Osteocyte (in vitro differentiated cells): ENCODE data around the gene COL4A2. TPM values are rescaled to one million over a fixed set of nuclear protein-coding genes. Genes with fewer than 3 reads are reported as not detected.

Experiments
- DNase-seq: peaks from one replicate; pipeline ENCODE4 v3.0.0; 2021; ENCODE audit warnings: mixed read lengths; ENCODE audit not compliant: unreplicated experiment; ENCODE audit errors: extremely low spot score
- H3K27ac Mint-ChIP-seq: one replicate; pipeline ENCODE4 v1.8.0; 2021; ENCODE audit warnings: mild to moderate bottlenecking, mixed read lengths; ENCODE audit not compliant: unreplicated experiment
- H3K27me3 Mint-ChIP-seq: one replicate; pipeline ENCODE4 v1.8.0; 2021; ENCODE audit warnings: mixed read lengths; ENCODE audit not compliant: unreplicated experiment
- H3K36me3 Mint-ChIP-seq: one replicate; pipeline ENCODE4 v1.8.0; 2021; ENCODE audit warnings: mixed read lengths; ENCODE audit not compliant: unreplicated experiment
- H3K4me1 Mint-ChIP-seq: one replicate; pipeline ENCODE4 v1.8.0; 2021; ENCODE audit warnings: mixed read lengths; ENCODE audit not compliant: unreplicated experiment
- H3K4me3 Mint-ChIP-seq: one replicate; pipeline ENCODE4 v1.8.0; 2021; ENCODE audit warnings: mild to moderate bottlenecking, moderate library complexity, mixed read lengths; ENCODE audit not compliant: unreplicated experiment
- H3K9me3 Mint-ChIP-seq: one replicate; pipeline ENCODE4 v1.8.0; 2021; ENCODE audit warnings: mixed read lengths; ENCODE audit not compliant: unreplicated experiment
- total RNA-seq: library from RNA; stranded (reverse); gene quantifications from 2 replicates; pipeline ENCODE4 v1.2.1, GENCODE V29; 2021
- TF ChIP-seq, protein P1 (sequence below): fragments of 200-600 bp; sonication (generic); IDR thresholded peaks from 2 replicates; pipeline ENCODE4 v1.5.0; 2021; ENCODE audit warnings: antibody characterized with exemption, mild to moderate bottlenecking, moderate library complexity

COL4A2 gene
- total RNA-seq, 1 donor from 2014 or later: 2,001 TPM

DNA sequence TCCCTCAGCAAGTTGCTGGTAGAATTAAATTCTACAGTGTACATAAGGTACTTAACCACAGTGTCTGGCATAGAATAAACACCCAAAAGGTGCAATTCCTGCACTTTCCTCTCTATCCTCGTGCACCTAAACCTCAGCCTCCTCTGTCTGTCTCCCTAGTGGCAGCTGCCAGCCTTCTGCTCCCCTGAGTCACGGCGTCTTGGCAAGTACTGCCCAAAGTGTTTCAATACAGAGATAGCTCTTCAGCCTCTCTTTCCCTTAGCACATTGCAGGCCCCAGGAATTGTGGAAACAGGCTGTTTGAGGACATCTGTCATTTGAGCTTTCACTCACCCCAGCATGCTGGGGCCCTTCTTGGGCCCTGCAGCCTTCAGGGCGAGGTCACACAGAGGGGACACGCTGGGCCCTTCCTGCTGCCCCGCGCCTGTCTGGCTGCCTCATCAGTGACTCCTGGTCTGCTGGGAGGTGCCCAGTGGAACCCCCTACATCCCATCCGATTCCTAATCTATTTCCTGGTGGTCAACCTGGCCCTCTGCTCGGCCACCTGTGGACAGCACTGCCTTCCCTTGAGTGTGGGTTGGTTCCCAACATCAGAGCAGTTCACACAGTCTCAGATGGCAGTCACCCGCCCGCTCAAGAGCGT, 19.3 kb downstream of the COL4A2 start:
- peaks cover 38% of the 10 kb centered on the region for H3K36me3 Mint-ChIP-seq
- no peaks in the 10 kb centered on the region for H3K9me3 Mint-ChIP-seq
- H3K27ac Mint-ChIP-seq: peak overlapping the region; percentile 97
- TF ChIP-seq, protein P1, sequence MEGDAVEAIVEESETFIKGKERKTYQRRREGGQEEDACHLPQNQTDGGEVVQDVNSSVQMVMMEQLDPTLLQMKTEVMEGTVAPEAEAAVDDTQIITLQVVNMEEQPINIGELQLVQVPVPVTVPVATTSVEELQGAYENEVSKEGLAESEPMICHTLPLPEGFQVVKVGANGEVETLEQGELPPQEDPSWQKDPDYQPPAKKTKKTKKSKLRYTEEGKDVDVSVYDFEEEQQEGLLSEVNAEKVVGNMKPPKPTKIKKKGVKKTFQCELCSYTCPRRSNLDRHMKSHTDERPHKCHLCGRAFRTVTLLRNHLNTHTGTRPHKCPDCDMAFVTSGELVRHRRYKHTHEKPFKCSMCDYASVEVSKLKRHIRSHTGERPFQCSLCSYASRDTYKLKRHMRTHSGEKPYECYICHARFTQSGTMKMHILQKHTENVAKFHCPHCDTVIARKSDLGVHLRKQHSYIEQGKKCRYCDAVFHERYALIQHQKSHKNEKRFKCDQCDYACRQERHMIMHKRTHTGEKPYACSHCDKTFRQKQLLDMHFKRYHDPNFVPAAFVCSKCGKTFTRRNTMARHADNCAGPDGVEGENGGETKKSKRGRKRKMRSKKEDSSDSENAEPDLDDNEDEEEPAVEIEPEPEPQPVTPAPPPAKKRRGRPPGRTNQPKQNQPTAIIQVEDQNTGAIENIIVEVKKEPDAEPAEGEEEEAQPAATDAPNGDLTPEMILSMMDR: no peak
- peak overlapping the region; percentile 54 for H3K4me3 Mint-ChIP-seq
- no peak for DNase-seq
- H3K27me3 Mint-ChIP-seq: no peaks in the 10 kb centered on the region
- peaks cover 100% of the 10 kb centered on the region for H3K4me1 Mint-ChIP-seq

DNA sequence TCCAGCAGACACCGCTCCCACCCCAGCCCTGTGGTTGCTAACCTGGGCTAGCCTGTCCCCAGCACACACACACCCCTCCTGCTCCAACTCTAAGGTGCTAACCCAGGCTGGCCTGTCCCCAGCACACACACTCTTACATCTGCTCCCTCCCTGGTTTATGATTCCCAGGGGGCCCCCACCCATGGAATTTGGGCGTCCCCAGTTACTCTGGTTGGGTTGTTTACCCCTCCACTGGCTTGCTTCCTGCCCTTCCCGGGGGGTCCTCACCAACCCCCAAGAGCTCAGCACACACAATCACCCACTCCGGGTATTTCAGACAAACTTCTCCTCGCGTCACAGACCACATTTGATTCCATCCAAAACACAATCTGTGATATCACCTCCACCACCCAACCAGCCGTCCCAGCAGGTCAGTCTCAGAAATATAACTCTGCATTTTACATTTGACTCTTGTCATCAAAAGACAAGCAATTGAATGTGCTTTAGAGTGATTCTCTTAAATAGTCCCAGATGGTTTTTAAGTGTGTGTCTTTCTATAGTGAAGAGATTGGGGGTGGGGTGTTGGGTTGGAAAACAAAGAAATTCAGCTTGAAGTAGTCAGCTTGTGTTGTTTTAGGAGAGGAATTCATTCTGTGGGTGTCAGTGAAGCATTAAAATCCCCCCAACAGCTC, 20.1 kb downstream of the COL4A2 start:
- Mint-ChIP-seq H3K27ac (peak overlapping the region; percentile 97), H3K36me3 (peaks cover 35% of the 10 kb centered on the region), H3K4me3 (peak overlapping the region; percentile 54), H3K9me3 (no peaks in the 10 kb centered on the region), H3K27me3 (no peaks in the 10 kb centered on the region), H3K4me1 (peaks cover 100% of the 10 kb centered on the region)
- TF ChIP-seq, protein P1: no peak
- no peak for DNase-seq

DNA sequence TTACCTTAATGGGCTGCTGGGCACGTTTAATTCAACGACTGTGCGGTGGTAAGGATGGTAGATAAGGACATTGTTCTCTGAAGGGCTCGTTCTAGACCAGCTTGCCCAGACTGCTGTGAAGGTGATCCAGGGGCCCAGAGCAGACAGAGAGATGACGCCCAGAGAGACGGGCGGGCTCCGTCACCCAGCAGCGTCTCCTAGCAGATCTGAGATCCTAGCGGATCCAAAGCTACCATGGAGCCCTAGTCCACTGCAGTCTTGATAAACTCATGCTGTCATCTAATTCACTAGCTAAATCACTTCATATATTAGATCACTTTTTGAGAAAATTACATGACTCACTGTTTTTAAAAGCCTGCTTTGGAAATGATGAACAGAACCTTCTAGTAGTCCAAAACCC, 21.5 kb downstream of the COL4A2 start:
- H3K9me3 Mint-ChIP-seq: no peaks in the 10 kb centered on the region
- TF ChIP-seq, protein P1: no peak
- H3K27ac Mint-ChIP-seq: peak overlapping the region; percentile 97
- DNase-seq: no peak
- no peak overlapping the region for H3K4me3 Mint-ChIP-seq
- H3K4me1 Mint-ChIP-seq: peaks cover 100% of the 10 kb centered on the region
- peaks cover 41% of the 10 kb centered on the region for H3K36me3 Mint-ChIP-seq
- H3K27me3 Mint-ChIP-seq: no peaks in the 10 kb centered on the region

DNA sequence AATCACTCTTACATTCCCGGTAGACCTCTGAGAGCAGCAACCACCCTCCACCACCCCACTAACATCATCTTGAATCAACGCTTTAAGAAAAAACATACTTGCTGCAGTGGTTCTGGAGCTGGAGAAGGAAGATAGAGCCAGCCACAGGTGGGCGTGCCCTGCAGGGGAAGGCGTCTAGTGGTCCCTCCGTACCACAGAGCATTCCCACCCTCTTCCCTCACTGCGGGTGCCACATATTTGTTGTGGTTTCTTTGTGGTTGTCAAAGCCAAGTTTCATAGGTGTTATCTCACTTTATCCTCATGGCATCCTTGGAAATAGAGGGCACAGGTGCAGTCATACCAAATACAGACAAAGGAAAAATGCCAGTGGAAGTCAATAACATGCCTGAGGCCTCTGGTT, 22.2 kb downstream of the COL4A2 start:
- H3K4me1 Mint-ChIP-seq: peaks cover 96% of the 10 kb centered on the region
- peak overlapping the region; percentile 97 for H3K27ac Mint-ChIP-seq
- no peaks in the 10 kb centered on the region for H3K9me3 Mint-ChIP-seq
- TF ChIP-seq, protein P1: no peak
- H3K4me3 Mint-ChIP-seq: peak overlapping the region; percentile 19
- H3K36me3 Mint-ChIP-seq: peaks cover 44% of the 10 kb centered on the region
- no peaks in the 10 kb centered on the region for H3K27me3 Mint-ChIP-seq
- no peak for DNase-seq

DNA sequence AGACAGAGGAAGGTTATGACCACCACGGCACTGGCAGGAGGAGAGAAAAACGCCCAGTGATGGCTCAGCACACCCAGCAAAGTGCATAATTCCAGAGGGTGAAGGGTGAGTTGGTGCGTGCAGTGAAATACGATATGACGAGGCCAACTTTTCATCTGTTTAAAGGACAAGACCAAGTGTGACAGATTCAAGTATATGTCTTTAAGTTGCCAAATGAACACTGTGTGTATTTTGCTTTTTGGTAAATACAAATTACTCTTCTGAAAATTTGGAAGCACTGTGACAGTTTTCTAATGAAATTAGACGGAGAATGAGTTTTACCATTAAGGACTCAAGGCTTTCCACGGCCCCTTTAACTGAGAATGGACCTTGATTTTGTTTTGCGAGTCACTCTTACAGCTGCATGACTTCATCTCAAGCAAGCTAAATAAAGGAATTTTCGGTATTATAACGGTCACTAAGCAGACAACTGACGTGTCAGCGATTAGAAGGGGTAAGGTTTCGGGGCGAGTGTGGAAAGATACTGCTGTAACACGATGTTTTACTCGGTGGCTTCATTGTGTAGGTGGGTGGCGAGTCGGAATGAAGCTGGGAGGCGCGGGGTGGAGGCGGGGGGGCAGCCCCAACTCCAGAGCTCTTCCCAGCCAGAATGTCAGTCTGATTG, 22.8 kb downstream of the COL4A2 start:
- DNase-seq: no peak
- Mint-ChIP-seq H3K9me3 (no peaks in the 10 kb centered on the region), H3K4me3 (peak overlapping the region; percentile 58), H3K27ac (peak overlapping the region; percentile 97), H3K36me3 (peaks cover 47% of the 10 kb centered on the region), H3K27me3 (no peaks in the 10 kb centered on the region), H3K4me1 (peaks cover 96% of the 10 kb centered on the region)
- TF ChIP-seq, protein P1: no peak
